B cell (primary cell): ENCODE data around the gene MLIP.

Experiments used
- CTCF ChIP-seq: fragments of 200-600 bp; IDR thresholded peaks from one replicate; pipeline ENCODE4 v1.8.0; 2022; ENCODE audit warnings: antibody characterized with exemption, mild to moderate bottlenecking
- EZH2 ChIP-seq: IDR thresholded peaks from 2 replicates; pipeline ENCODE4 v1.6.1; 2012; ENCODE audit warnings: borderline replicate concordance, low read depth, mild to moderate bottlenecking, moderate library complexity, low read length; ENCODE audit not compliant: insufficient read depth, poor library complexity, severe bottlenecking

DNA sequence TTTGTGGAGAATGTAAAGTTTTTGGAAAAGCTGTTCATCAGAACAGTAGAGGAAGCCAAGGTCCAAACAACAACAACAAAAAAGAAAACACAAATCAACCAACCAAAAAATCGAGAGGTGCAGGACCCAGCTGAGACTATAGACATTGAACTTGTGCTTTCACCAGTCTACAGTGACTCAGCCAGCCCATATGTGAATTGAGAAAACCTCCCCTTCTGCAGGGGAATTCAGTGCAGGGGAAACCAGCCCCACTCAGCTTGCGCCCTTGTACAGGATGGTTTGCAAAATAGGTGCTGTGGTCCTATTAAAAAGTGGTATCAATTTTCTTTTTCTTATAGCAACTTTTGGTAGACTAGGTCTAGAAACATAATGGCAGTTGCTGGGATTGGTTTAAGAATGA is 21.3 kb downstream of the MLIP start:
- TF ChIP-seq CTCF (no peak), EZH2 (no peak)
